ENCODE results near the gene BMPER.

The BMPER gene

GRCh38 chr7:33892945-33893344 lies 12.4 kb upstream of the BMPER start:
- no peak for DNase-seq

GRCh38 chr7:33893377-33893776 lies 12.0 kb upstream of the BMPER start:
- DNase-seq: no peak

GRCh38 chr7:33895025-33895804 lies 10.1 kb upstream of the BMPER start:
- peak; percentile 66 for DNase-seq

GRCh38 chr7:33900501-33900900 lies 4.8 kb upstream of the BMPER start:
- no peak for DNase-seq

- DNase-seq: no peak
These were observed 4.1 kb upstream of the BMPER start for GRCh38 chr7:33901199-33901598.

- no peak for DNase-seq
These were observed 3.5 kb upstream of the BMPER start for GRCh38 chr7:33901847-33902246.

GRCh38 chr7:33902746-33903145 lies 2.6 kb upstream of the BMPER start:
- no peak for DNase-seq

- no peak for DNase-seq
These were observed 1.3 kb upstream of the BMPER start for GRCh38 chr7:33903791-33904680.

GRCh38 chr7:33904681-33905388 lies 504 bp upstream of the BMPER start:
- DNase-seq: no peak

GRCh38 chr7:33906697-33907096 lies 1.4 kb downstream of the BMPER start:
- DNase-seq: no peak

- no peak for DNase-seq
These were observed 2.3 kb downstream of the BMPER start for GRCh38 chr7:33907625-33908024.

GRCh38 chr7:33909318-33909717 lies 4.0 kb downstream of the BMPER start:
- DNase-seq: no peak

- no peak for DNase-seq
These were observed 4.4 kb downstream of the BMPER start for GRCh38 chr7:33909755-33910154.

- no peak for DNase-seq
These were observed 5.4 kb downstream of the BMPER start for GRCh38 chr7:33910756-33911155.

- DNase-seq: no peak
These were observed 11.2 kb downstream of the BMPER start for GRCh38 chr7:33916357-33917081.

- no peak for DNase-seq
These were observed 12.3 kb downstream of the BMPER start for GRCh38 chr7:33917661-33918060.

GRCh38 chr7:33918438-33919143 lies 13.3 kb downstream of the BMPER start:
- DNase-seq: no peak

GRCh38 chr7:33919449-33919848 lies 14.1 kb downstream of the BMPER start:
- no peak for DNase-seq

- no peak for DNase-seq
These were observed 16.0 kb downstream of the BMPER start for GRCh38 chr7:33921216-33921938.

GRCh38 chr7:33922820-33923219 lies 17.5 kb downstream of the BMPER start:
- no peak for DNase-seq

Data from CD4-positive, alpha-beta T cell treated with Interleukin-17A for 4 hours (primary cell).